ENCODE data around the gene BFSP2. TPM values are rescaled to one million over a fixed set of nuclear protein-coding genes. Genes with fewer than 3 reads are reported as not detected.
A peak's percentile ranks its signal among the peaks of the same experiment; 100 is the strongest.

The BFSP2 gene
- total RNA-seq, 1 donor from 2014 or later, result not detected

DNA sequence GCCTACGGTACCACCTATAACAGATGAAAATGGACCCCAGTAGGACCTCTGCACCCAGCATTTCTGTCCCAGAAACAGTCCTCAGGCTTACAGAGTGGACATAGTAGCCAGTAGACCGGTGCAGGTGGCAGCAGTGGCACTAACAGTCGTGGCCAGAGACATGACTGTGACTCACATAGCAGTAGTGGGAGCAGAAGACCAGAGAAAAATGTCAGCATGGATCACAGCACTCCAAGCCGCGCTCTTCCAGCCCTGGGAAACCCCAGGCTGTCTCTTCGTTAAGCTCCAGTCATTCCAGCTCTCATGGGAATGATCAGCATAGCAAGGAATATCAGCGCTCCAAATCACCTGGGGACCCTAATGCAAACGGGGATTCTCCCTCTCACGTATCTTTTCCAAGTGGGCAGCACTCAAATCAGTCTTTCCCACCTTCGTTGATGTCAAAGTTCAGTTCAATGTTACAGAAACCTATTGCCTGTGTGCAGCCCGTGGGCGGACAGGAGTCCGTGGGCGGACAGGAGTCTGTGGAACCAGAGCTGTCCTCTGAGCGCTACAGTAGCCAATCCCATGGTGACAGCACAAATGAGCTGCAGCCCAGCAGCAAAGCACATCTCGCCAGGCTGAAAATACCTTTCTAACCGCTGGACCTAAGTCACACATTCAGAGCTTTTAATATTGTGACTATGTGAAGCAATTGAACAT lies 10.5 kb downstream of the BFSP2 start:
- DNase-seq (ENCODE audit: low spot score) (no peak), ATAC-seq (no peak)
- intact Hi-C loops (cut with DNase I), result no loop called here

GRCh38 chr3:133412183-133413132 lies 12.6 kb downstream of the BFSP2 start:
- DNase-seq (ENCODE audit: low spot score) (no peak), ATAC-seq (peak; percentile 45)
- intact Hi-C loops (cut with DNase I), result no loop called here

GRCh38 chr3:133413161-133414020 lies 13.5 kb downstream of the BFSP2 start:
- intact Hi-C loops (cut with DNase I), result no loop called here
- ATAC-seq (peak; percentile 83), DNase-seq (ENCODE audit: low spot score) (no peak)

DNA sequence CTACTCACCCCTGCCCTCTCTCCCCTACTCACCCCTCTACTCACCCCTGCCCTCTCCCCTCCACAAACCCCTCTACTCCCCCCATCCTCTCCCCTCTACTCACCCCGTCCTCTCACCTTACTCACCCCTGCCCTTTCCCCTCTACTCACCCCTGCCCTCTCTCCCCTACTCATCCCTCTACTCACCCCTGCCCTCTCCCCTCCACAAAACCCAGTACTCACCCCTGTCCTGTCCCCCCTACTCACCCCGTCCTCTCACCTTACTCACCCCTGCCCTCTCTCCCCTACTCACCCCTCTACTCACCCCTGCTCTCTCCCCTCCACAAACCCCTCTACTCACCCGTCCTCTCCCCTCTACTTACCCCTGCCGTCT lies 14.2 kb downstream of the BFSP2 start:
- DNase-seq (ENCODE audit: low spot score), result no peak
- intact Hi-C loops (cut with DNase I), result no loop called here
- no peak for ATAC-seq

GRCh38 chr3:133418361-133418760 lies 18.5 kb downstream of the BFSP2 start:
- intact Hi-C loops (cut with DNase I), result no loop called here
- ATAC-seq (no peak), DNase-seq (ENCODE audit: low spot score) (no peak)

DNA sequence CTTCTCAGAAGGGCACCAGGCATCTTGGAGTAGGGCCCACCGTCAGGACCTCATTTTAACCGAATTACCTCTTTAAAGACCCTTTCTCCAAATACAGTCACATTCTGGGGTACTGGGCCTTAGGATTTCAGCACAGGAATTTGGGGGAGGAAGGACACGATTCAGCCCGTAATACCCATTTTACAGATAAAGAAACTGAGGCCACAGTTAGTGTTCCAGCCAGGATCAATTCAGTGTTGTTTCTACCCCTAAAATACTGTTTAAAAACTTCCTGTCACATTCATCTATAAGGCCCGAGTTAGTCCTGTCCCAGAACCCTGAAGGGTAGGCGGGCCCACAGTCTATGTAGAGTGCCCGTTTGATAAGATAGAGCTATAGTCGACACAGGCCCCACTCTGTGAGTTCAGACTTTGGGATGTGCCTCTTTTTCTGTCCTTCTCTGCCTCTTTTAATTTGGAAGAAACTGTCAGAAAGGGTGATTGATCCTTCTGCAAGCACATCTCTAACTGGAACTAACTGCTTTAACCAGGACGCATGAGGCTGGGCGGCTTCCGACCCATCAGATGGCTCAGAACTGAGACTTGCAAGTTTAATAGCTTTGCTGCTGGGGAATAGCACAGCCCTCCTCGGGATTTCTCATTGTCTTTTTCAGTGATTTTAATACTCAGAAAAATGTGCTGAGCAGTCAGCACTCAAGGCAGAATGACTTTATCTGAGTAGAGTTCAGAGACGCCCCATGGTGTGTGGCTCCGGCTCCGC lies 19.5 kb downstream of the BFSP2 start:
- DNase-seq (ENCODE audit: low spot score) (no peak), ATAC-seq (no peak)
- intact Hi-C loops (cut with DNase I), result no loop called here

DNA sequence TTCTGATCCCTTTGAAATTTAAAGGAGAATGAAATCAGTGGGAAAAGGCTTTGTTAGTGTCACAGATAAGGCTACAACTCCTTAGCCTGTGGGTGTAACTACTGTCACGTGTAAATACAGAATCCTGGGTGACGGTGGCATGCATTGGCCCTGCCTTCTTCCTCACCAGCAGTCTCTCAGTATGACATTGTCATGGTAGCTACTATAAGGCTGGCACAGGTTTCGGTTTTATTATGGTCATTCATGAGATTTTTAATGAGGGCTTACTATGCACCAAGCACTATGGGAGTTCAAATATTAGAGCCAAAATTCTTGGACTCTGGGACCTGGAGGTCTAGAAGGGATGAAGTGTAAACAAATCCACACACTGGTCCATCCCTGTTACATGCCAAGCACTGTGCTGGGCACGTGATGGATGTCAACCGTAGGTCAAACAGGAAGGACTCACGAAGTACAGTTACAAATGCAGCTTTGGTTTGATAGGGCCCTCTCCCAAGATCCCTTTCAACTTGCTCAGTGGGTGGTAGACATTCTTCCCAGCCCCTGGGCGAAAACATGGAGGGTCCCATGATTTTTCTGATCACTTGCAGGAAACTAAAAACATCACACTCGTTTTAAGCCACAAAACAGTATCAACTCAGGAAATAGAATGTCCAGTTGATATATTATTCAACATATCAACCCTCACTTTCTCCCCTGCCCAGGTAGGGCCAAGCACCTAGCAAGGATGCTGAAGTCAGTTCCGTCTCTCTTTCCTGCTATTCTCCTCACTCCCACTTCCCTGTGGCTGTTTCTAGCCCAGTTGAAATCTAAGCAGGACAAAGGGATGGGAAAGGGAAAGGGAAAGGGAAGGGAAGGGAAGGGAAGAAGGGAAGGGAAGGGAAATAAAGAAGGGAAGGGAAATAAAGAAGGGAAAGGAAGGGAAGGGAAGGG lies 25.3 kb downstream of the BFSP2 start:
- intact Hi-C loops (cut with DNase I), result loop anchor here (10.0 kb wide), 1 partner anchor 700 kb away; the partner anchor contains the start of gene NPHP3
- ATAC-seq, result no peak
- DNase-seq (ENCODE audit: low spot score), result no peak

GRCh38 chr3:133425898-133426297 lies 26.0 kb downstream of the BFSP2 start:
- ATAC-seq (no peak), DNase-seq (ENCODE audit: low spot score) (no peak)
- intact Hi-C loops (cut with DNase I), result loop anchor here (10.0 kb wide), 1 partner anchor 701 kb away; the partner anchor contains the start of gene NPHP3

GRCh38 chr3:133426721-133427120 lies 26.9 kb downstream of the BFSP2 start:
- DNase-seq (ENCODE audit: low spot score) (no peak), ATAC-seq (no peak)
- intact Hi-C loops (cut with DNase I), result loop anchor here (10.0 kb wide), 1 partner anchor 702 kb away; the partner anchor contains the start of gene NPHP3

DNA sequence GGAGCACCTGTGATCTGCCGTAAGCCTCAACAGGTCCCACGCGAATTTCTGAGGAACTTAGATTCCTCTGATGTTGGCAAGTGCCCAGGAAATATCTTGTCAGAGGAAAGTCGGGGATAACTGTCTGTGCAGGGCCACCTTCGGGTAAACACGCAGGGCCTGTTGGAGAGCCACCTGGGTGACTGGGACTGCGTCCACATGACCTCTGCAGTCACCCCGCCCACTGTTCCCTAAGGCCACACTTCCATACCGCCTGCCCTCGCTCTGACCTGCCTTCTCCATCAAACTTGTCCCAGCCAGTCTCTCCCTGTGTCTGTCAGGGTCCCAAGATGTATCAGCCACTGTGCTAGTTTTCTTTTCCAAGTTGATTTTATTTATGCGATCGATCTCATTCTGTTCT lies 28.7 kb downstream of the BFSP2 start:
- intact Hi-C loops (cut with DNase I), result loop anchor here (10.0 kb wide), 1 partner anchor 704 kb away; the partner anchor contains the start of gene NPHP3
- ATAC-seq (no peak), DNase-seq (ENCODE audit: low spot score) (no peak)

- ATAC-seq, result no peak
- intact Hi-C loops (cut with DNase I), result loop anchor here (10.0 kb wide), 1 partner anchor 704 kb away; the partner anchor contains the start of gene NPHP3
- DNase-seq (ENCODE audit: low spot score), result no peak
These were observed 29.2 kb downstream of the BFSP2 start for GRCh38 chr3:133429063-133429462.

DNA sequence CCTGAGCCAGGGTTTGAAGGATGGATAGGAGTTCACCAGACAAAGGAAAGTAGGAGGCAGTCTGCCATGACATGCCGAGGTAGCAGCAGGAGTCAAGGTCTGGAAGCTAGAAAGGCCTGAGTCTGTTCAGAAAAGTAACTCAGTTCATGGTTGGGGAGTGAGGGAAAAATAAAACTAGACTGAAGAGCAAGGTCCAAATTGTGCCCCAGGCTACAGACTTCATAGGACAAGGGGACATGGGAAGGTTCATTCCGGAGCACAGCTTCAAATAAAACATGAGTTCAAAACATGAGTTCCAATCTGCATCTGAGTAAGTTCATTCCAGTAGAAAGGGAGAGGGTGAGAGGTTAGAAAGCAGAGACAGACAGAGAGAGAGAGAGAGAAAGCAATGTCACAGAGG lies 39.7 kb downstream of the BFSP2 start:
- no peak for DNase-seq (ENCODE audit: low spot score)
- intact Hi-C loops (cut with DNase I), result no loop called here

GRCh38 chr3:133440652-133441051 lies 40.8 kb downstream of the BFSP2 start:
- DNase-seq (ENCODE audit: low spot score) (no peak), ATAC-seq (no peak)
- intact Hi-C loops (cut with DNase I), result no loop called here

More for the DNA sequence above, 39.7 kb downstream of the BFSP2 start:
- no peak for ATAC-seq

GRCh38 chr3:133441867-133442270 lies 42.0 kb downstream of the BFSP2 start:
- ATAC-seq, result no peak
- intact Hi-C loops (cut with DNase I), result no loop called here
- DNase-seq (ENCODE audit: low spot score), result no peak

- no peak for DNase-seq (ENCODE audit: low spot score)
- intact Hi-C loops (cut with DNase I), result no loop called here
These were observed 42.7 kb downstream of the BFSP2 start for GRCh38 chr3:133442518-133442917.

GRCh38 chr3:133443649-133444422 lies 44.0 kb downstream of the BFSP2 start:
- intact Hi-C loops (cut with DNase I), result no loop called here
- DNase-seq (ENCODE audit: low spot score), result no peak
- ATAC-seq, result no peak

More at GRCh38 chr3:133442518-133442917, 42.7 kb downstream of the BFSP2 start:
- no peak for ATAC-seq

GRCh38 chr3:133444423-133444774 lies 44.5 kb downstream of the BFSP2 start:
- DNase-seq (ENCODE audit: low spot score), result no peak
- no peak for ATAC-seq
- intact Hi-C loops (cut with DNase I), result no loop called here
